ENCODE data around the gene GSE1. TPM values are rescaled to one million over a fixed set of nuclear protein-coding genes. Genes with fewer than 3 reads are reported as not detected.

The GSE1 gene
- total RNA-seq, 2 donors from 2014 or later = 72.6 to 96.2 TPM

GRCh38 chr16:85613604-85614337 is 649 bp downstream of the GSE1 start:
- DNase-seq (ENCODE audit: low spot score) = no peak
- H3K27ac ChIP-seq = peak overlapping the region; percentile 77 to 79
- peaks cover 13 to 45% of the 10 kb centered on the region in 2 donors for H3K4me1 ChIP-seq (ENCODE audit: control insufficient read depth in 1 of 2, low read depth in 2 of 2)
- H3K4me3 ChIP-seq = peak overlapping the region; percentile 87
- TF ChIP-seq CTCF (IDR thresholded peaks at IDR 0.05) = no peak
- H3K9me3 ChIP-seq = no peaks in the 10 kb centered on the region
- no peaks in the 10 kb centered on the region for H3K27me3 ChIP-seq (replicated peaks; ENCODE audit: insufficient read depth)
- no peaks in the 10 kb centered on the region for H3K36me3 ChIP-seq
- no peak for ATAC-seq (ENCODE audit: insufficient number of reproducible peaks, low FRiP score, low read depth)

- Histone ChIP-seq H3K27me3 (replicated peaks; ENCODE audit: insufficient read depth) (no peaks in the 10 kb centered on the region), H3K4me1 (ENCODE audit: control insufficient read depth in 1 of 2, low read depth in 2 of 2) (peaks cover 13 to 45% of the 10 kb centered on the region in 2 donors), H3K36me3 (no peaks in the 10 kb centered on the region), H3K4me3 (peak overlapping the region; percentile 87), H3K27ac (peak overlapping the region in 1 of 2 donors; percentile 77), H3K9me3 (no peaks in the 10 kb centered on the region)
- TF ChIP-seq CTCF (IDR thresholded peaks at IDR 0.05) = no peak
- ATAC-seq (ENCODE audit: insufficient number of reproducible peaks, low FRiP score, low read depth) = no peak
- DNase-seq (ENCODE audit: low spot score) = no peak
Measured at GRCh38 chr16:85614338-85615013, 1.4 kb downstream of the GSE1 start.

GRCh38 chr16:85615014-85615851 is 2.1 kb downstream of the GSE1 start:
- Histone ChIP-seq H3K9me3 (no peaks in the 10 kb centered on the region), H3K27ac (peak overlapping the region in 1 of 2 donors; percentile 9), H3K4me3 (peak overlapping the region; percentile 35), H3K36me3 (no peaks in the 10 kb centered on the region), H3K27me3 (replicated peaks; ENCODE audit: insufficient read depth) (no peaks in the 10 kb centered on the region), H3K4me1 (ENCODE audit: control insufficient read depth in 1 of 2, low read depth in 2 of 2) (peaks cover 13 to 42% of the 10 kb centered on the region in 2 donors)
- ATAC-seq (ENCODE audit: insufficient number of reproducible peaks, low FRiP score, low read depth) (no peak), DNase-seq (ENCODE audit: low spot score) (no peak)
- TF ChIP-seq CTCF (IDR thresholded peaks at IDR 0.05) = no peak

- Histone ChIP-seq H3K4me3 (peak overlapping the region; percentile 35), H3K27ac (peak overlapping the region in 1 of 2 donors; percentile 9), H3K4me1 (ENCODE audit: control insufficient read depth in 1 of 2, low read depth in 2 of 2) (peaks cover 9 to 34% of the 10 kb centered on the region in 2 donors), H3K9me3 (no peaks in the 10 kb centered on the region), H3K36me3 (no peaks in the 10 kb centered on the region), H3K27me3 (replicated peaks; ENCODE audit: insufficient read depth) (no peaks in the 10 kb centered on the region)
- TF ChIP-seq CTCF (IDR thresholded peaks at IDR 0.05) = peak; percentile 85
- ATAC-seq (ENCODE audit: insufficient number of reproducible peaks, low FRiP score, low read depth) = no peak
- DNase-seq (ENCODE audit: low spot score) = no peak
Measured at GRCh38 chr16:85615852-85616606, 2.9 kb downstream of the GSE1 start.
